Measurements from ENCODE around the gene CINP.
A peak's percentile ranks its signal among the peaks of the same experiment; 100 is the strongest.
"Not testable (repeated sequence)": the region's sequence is repeated elsewhere in the genome, so short reads cannot be mapped to it uniquely, and the experiment has no call there.

The CINP gene

GRCh38 chr14:102353126-102353619, 9.5 kb downstream of the CINP start:
- DNase-seq (ENCODE audit: low read depth) = no peak

GRCh38 chr14:102352213-102352612, 10.5 kb downstream of the CINP start:
- DNase-seq (ENCODE audit: low read depth) = no peak

- DNase-seq (ENCODE audit: low read depth) = peak; percentile 18
Observed at GRCh38 chr14:102351593-102351992, 11.1 kb downstream of the CINP start.

GRCh38 chr14:102351023-102351422, 11.7 kb downstream of the CINP start:
- no peak for DNase-seq (ENCODE audit: low read depth)

- DNase-seq (ENCODE audit: low read depth) = no peak
Observed at GRCh38 chr14:102348376-102348775, 14.3 kb downstream of the CINP start.

- no peak for DNase-seq (ENCODE audit: low read depth)
Observed at GRCh38 chr14:102346645-102347044, 16.0 kb downstream of the CINP start.

- DNase-seq (ENCODE audit: low read depth) = no peak
Observed at GRCh38 chr14:102345232-102345631, 17.5 kb downstream of the CINP start.

GRCh38 chr14:102344485-102344884, 18.2 kb downstream of the CINP start:
- no peak for DNase-seq (ENCODE audit: low read depth)

- no peak for DNase-seq (ENCODE audit: low read depth)
Observed at GRCh38 chr14:102344084-102344483, 18.6 kb downstream of the CINP start.

GRCh38 chr14:102342238-102342637, 20.5 kb downstream of the CINP start:
- no peak for DNase-seq (ENCODE audit: low read depth)

GRCh38 chr14:102341566-102341965, 21.1 kb downstream of the CINP start:
- DNase-seq (ENCODE audit: low read depth) = no peak

GRCh38 chr14:102338724-102339123, 24.0 kb downstream of the CINP start:
- DNase-seq (ENCODE audit: low read depth) = no peak

- DNase-seq (ENCODE audit: low read depth) = no peak
Observed at GRCh38 chr14:102335163-102335562, 27.5 kb downstream of the CINP start.

- DNase-seq (ENCODE audit: low read depth) = no peak
Observed at GRCh38 chr14:102333795-102334705, 28.6 kb downstream of the CINP start.

- DNase-seq (ENCODE audit: low read depth) = no peak
Observed at GRCh38 chr14:102333390-102333789, 29.3 kb downstream of the CINP start.

- DNase-seq (ENCODE audit: low read depth) = no peak
Observed at GRCh38 chr14:102330806-102331205, 31.9 kb downstream of the CINP start.

GRCh38 chr14:102329381-102329780, 33.3 kb downstream of the CINP start:
- not testable (repeated sequence) for DNase-seq (ENCODE audit: low read depth)

GRCh38 chr14:102326583-102326982, 36.1 kb downstream of the CINP start:
- no peak for DNase-seq (ENCODE audit: low read depth)

- no peak for DNase-seq (ENCODE audit: low read depth)
Observed at GRCh38 chr14:102325791-102326345, 36.8 kb downstream of the CINP start.

- DNase-seq (ENCODE audit: low read depth) = peak; percentile 91
Observed at GRCh38 chr14:102323102-102323501, 39.6 kb downstream of the CINP start.

- no peak for DNase-seq (ENCODE audit: low read depth)
Observed at GRCh38 chr14:102321456-102322422, 41.0 kb downstream of the CINP start.

Data from stromal cell of bone marrow (primary cell).